GM19395 (cell line): Measurements from ENCODE around the gene CDC27.
"Not testable (repeated sequence)": the region's sequence is repeated elsewhere in the genome, so short reads cannot be mapped to it uniquely, and the experiment has no call there.

Source experiments
- ATAC-seq: cut with Tn5 transposase; IDR thresholded peaks from one replicate; pipeline ENCODE4 v1.9.1; 2021; ENCODE audit warnings: mild to moderate bottlenecking, moderate library complexity; ENCODE audit not compliant: unreplicated experiment

The CDC27 gene

DNA sequence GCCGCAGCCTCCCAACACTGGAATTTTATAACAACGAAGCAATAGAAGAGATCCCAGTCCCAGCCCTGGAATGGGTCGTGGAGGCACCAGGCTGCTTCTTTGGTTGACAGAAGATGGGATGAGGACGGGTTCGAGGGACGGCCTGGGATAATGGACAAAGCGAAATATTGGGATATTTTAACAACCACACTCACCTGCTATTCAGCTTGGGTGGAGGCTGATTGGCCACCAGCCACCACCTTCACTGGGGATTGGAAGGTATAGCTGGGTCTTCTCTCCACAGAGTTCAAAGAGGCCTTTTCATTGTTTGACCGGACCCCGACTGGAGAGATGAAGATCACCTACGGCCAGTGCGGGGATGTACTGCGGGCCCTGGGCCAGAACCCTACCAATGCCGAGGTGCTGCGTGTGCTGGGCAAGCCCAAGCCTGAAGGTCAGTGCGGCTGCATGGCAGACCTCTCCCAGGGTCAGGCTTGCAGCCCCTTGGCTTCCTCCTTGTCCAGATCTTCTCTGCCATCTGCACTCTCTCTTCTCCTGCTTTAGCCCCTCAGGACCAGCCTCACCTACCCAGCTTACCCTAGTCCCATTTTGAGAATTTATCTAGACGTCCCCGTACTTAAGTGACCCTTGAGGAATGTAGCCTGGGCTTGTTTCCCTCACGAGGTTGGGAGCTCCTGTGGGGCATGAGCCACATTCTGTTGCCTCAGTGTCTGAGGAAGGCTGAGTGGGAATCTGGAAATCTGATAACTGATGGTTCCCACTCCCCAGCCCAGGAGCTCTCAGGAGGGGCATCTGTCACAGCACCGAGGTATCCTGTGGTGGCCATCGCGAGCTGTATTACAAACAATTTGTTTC lies 30.8 kb upstream of the CDC27 start:
- ATAC-seq, result no peak

- ATAC-seq, result no peak
Measured at GRCh38 chr17:47218896-47219430, 29.9 kb upstream of the CDC27 start.

DNA sequence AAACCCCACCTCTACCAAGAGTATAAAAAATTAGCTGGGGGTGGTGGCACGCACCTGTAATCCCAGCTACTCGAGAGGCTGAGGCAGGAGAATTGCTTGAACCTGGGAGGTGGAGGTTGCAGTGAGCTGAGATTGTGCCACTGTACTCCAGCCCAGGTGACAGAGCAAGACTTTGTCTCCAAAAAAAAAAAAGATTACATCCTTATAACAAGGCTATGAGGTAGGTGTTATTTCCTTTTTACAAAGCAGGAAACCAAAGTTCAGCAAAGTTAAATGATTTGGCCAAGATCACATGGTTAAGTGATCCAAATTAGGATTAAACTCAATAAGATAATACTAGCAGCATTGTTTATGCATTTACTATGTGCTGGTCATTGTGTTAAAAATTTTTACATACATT lies 28.2 kb upstream of the CDC27 start:
- not testable (repeated sequence) for ATAC-seq

DNA sequence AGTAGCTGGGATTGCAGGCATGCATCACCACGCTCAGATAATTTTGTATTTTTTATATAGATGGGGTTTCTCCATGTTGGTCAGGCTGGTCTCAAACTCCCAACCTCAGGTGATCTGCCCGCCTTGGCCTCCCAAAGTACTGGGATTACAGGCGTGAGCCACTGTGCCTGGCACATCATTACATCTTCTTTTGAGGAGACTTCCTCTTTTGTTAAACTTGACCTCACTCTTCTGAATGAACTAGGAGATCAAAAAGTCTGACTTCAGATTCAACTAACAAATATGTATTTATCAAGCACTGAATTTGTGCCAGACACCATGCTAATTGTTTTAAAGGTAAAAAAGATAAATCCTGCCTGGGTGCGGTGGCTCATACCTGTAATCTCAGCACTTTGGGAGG lies 27.7 kb upstream of the CDC27 start:
- not testable (repeated sequence) for ATAC-seq

DNA sequence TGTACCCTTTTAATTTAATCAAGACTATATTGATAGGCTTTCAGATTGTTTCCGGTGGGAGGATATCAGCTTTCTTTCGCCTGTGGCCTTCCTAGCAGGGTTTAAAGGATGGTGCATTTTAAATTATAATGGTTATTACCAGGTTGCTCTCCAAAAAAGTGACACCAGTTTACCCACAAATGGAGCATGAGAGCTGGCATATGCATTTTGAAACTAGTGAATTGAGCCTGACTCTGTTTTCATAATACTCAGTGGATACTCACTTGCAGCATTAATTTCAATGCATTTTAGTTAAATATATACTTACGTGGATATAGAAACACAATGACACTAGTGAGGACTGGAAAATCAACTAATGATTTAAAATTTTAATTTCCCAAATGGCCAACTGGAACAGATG lies 25.8 kb upstream of the CDC27 start:
- ATAC-seq, result no peak

DNA sequence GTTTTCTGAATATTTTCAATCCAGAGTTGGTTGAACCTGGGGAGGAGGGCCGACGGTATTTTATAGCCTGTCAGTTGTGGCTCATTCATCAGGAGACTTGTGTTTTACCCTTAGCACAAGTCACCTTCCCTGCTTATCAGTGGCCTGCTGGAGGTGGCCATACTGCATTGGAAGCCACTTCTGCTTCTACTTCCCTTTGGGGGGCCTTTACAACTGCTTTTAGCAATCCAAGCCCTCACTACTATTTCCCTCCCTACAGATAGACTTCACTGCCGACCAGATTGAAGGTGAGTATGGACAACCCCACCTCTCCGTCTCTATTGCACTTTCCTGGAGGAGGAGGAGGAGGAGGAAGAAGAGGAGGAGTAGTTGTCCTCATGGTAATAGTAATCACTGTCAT lies 24.4 kb upstream of the CDC27 start:
- no peak for ATAC-seq

DNA sequence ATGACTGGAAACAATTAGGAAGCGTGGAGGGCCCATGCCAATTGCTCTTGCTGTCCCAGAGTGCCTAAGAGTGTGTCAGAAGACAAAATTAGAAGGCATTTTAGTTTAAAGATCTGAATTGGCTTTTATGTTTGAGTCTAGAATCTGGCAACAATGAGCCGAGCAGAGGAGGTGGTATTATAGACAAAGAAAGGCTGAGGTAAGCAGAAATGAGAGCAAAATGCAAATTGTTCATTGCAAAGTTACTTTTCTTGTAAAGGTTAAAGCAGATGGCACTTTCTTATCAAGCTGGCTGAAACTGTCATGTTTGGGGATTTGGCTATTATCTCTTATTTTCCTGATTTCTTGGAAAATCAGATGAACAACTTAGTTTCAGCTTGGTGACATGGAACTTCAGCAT lies 23.4 kb upstream of the CDC27 start:
- ATAC-seq, result no peak

DNA sequence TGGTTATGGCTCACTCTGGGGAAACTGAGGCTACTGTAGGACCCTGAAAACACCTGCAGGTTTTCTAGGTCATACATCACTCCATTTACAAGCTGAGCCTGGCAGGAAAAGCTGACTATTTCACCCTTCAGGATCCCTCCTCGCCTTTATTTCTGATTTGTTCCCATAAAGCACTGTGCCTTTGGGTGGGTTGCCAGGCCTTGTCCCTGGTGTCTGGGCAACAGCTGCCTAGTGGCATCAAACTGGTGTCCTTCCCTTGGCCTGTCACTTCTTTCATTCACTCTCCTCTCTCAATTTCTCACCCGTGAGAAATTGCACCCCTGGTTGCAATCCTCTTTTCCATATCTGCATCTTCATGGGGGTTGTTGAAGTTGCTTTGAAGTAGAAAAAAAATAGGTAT lies 21.7 kb upstream of the CDC27 start:
- ATAC-seq, result no peak

GRCh38 chr17:47210105-47210504 lies 21.0 kb upstream of the CDC27 start:
- ATAC-seq, result no peak

DNA sequence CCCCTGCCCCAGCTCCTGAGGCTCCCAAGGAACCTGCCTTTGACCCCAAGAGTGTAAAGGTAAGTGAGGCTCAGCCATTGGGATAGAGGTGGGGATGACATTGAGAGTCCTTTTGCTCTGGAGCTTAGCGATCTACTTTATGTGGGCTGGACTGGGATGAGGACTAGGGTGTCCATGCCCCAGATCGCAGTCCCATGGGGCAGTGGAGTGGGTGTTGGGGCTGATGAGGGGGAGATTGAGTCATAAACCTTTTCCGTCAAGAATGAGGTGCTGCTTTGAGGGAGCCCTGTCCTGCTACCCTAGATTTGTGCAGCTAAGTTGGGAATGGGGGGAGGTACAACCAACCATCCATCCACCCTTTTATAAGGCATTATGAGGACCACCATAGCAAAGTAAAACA lies 20.4 kb upstream of the CDC27 start:
- no peak for ATAC-seq

- ATAC-seq, result no peak
Measured at GRCh38 chr17:47208744-47209488, 19.8 kb upstream of the CDC27 start, which contains the start of gene MYL4. TSS of gene MYL4 (plus strand) at chr17:47209348. CDS start at chr17:47209423, 75 bp downstream.

DNA sequence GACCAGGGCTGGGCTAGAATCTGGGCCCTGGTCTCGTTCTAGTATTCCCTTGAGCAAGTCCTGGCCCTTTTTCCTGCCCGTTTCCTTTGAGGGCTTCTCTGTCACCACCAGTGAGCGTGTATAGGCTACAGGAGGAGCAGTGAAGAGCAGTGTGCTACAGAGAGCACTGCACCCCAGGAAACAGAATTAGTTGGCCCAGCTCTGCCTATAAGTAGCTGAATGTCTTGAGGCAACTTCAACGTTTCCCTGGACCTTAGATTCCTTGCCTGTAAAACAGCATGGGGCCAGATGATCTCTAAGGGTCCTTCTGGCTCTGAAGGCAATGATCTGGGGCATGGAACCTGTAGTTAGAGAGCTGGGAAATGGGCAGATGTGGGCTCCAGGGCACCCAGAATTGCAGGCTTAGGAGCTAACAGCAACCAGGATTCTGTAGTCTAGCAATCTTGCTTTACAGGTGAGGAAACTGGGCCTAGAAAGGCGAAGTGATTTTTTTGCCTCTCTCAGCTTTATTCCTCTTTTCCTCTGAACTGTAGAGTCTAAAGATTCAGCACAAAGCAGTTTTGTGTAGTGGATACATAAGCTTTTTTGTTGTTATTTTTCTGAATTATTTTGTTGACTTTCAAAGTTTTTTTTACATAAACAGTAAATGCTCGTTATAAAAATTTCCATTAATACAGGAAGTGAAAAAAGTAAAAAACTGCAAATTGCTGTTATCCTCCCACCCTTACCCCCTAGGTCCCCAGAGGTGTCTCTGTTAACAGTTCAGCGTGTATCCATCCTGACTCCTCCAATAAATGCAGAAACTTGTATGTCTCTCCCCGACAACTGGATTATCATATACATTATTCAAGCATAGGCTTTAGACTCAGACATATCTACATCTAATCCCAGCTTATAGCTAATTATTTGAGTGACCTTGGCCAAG lies 18.3 kb upstream of the CDC27 start:
- no peak for ATAC-seq

GRCh38 chr17:47205419-47205963 lies 16.4 kb upstream of the CDC27 start:
- peak; percentile 48 for ATAC-seq

GRCh38 chr17:47204722-47205418 lies 15.8 kb upstream of the CDC27 start:
- peak; percentile 50 for ATAC-seq

DNA sequence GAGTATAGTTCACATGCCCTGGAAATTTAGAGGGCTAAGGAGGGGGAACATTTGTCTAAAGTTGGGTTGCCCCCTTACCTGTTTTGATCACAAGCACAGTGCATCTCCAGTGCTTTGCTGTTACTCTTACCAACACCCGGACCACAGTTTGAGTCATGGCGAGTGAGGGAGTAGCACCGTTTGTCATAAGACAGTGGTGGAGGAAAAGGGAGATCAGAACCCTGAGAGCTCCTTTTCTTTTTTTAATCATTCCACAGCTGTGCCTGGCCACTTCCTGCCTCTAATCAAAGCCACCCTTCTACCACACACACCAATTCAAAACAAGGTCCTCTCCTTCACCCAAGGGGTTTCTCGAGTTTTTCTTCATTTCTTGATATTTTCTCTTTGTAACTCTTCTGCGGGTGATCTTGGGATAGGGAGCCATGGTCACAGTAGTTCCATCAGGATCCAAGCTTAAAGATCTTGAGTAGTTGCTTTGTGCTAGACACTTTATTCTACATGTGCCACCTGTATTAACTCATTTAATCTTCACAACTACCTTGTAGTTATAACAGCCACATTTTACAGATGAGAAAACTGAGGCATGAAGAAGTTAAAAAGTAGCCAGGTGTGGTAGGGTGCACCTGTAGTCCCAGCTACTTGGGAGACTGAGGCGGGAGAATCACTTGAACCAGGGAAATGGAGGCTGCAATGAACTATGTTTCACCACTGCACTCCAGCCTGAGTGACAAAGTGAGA lies 15.1 kb upstream of the CDC27 start:
- ATAC-seq, result no peak

DNA sequence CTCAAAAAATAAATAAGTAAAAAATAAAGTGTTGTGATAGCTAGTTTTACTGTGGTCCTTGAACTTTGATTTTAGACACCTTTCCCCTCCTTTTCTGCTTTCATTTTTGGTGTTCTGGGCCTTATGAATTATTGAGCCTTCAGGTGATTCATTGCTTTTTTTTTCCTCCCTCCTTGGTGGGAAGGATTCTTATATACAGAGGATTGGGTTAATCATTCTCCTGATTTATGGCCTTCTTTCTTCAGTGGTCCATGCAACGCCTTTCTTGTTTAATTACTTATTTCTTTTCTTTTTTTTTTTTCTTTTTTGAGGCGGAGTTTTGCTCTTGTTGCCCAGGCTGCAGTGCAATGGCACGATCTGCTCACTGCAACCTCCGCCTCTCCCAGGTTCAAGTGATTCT lies 12.1 kb upstream of the CDC27 start:
- no peak for ATAC-seq

DNA sequence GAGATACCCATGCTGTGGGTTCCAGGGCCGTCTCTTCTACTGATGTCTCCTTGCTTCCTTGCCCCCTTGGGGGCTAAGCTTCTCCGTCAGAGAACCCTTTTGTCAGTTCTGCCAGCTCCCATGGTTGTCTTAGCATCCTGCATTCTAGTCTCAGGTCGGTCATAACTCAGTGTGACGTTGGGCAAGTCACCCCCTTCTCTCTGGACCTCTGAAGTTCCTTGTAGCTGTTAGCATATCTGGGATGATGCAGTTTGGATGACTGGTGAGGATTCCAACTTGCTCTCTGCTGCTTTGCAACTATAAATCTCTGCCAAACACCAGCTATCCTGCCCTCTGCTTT lies 11.2 kb upstream of the CDC27 start:
- no peak for ATAC-seq

DNA sequence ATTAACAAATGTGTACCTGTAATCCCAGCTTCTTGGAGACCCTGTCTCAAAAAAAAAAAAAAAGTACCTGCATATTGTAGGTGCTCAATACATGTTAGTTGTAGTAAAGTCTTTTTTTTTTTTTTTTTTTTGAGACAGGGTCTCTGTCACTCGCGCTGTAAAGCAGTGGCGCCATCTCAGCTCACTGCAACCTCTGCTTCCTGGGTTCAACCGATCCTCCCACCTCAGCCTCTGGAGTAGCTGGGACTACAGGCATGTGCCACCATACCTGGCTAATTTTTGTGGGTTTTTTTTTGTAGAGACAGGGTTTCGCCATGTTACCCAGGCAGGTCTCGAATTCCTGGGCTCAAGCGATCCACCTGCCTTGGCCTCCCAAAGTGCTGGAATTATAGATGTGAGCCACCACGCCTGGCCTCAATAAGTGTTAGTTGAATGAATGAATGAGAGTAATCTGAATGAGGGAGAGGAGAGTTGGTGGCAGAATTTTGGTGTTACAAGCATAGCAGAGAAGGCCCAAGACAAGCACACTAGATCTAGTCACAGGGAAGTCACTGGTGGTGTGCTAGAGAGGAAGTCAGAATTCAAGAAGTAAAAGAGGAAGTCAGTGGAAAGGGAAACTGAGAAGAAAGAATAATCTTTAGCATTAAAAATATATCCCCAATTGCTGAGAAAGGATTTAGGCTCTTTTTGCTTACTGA lies 10.7 kb upstream of the CDC27 start:
- ATAC-seq, result no peak

DNA sequence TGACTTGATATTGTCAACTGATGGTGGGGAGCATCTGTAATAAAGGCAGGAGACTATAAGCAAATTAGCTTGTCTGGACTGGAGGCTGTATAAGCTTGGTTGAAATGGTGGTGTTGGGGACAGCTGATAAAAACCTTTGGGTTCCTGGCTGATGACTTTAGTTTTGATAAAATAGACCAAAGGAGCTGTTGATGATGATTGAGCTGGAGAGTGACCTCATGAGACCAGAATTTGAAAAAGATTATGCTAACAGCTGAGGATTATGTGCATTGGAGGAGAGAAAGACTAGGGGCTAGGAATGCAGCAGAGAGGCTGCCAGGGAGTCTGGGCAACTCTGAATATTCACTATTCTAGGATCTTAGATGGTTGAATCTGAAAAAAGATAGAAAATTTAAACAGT lies 8.7 kb upstream of the CDC27 start:
- ATAC-seq, result no peak
